Progenitor cell of endocrine pancreas (in vitro differentiated cells): ENCODE results near the gene GMIP. TPM values are rescaled to one million over a fixed set of nuclear protein-coding genes. Genes with fewer than 3 reads are reported as not detected.

Experiments
- DNase-seq: peaks from one replicate; pipeline ENCODE4 v3.0.0; 2021; ENCODE audit warnings: low spot score; ENCODE audit not compliant: unreplicated experiment
- H3K27ac Mint-ChIP-seq: 2 replicates; pipeline ENCODE4 v1.8.0; 2021; ENCODE audit warnings: mild to moderate bottlenecking, moderate library complexity, mixed read lengths
- H3K27me3 Mint-ChIP-seq: 2 replicates; pipeline ENCODE4 v1.8.0; 2021; ENCODE audit warnings: mixed read lengths
- H3K36me3 Mint-ChIP-seq: 2 replicates; pipeline ENCODE4 v1.8.0; 2022; ENCODE audit warnings: mixed read lengths; ENCODE audit not compliant: insufficient read depth
- H3K4me1 Mint-ChIP-seq: 2 replicates; pipeline ENCODE4 v1.8.0; 2021; ENCODE audit warnings: low read depth, mixed read lengths
- H3K4me3 Mint-ChIP-seq: 2 replicates; pipeline ENCODE4 v1.8.0; 2021; ENCODE audit warnings: low read depth, mild to moderate bottlenecking, moderate library complexity, mixed read lengths
- H3K9me3 Mint-ChIP-seq: 2 replicates; pipeline ENCODE4 v1.8.0; 2021; ENCODE audit warnings: low read depth, mixed read lengths
- total RNA-seq: library from RNA; stranded (reverse); gene quantifications from 2 replicates; pipeline ENCODE4 v1.2.1, GENCODE V29; 2021
- TF ChIP-seq, protein P1 (sequence below): fragments of 200-600 bp; sonication (generic); IDR thresholded peaks from one replicate; pipeline ENCODE4 v1.5.0; 2021; ENCODE audit warnings: antibody characterized with exemption, mild to moderate bottlenecking; ENCODE audit not compliant: unreplicated experiment

GMIP gene
- total RNA-seq, 1 donor from 2014 or later, result 30.5 TPM

GRCh38 chr19:19627621-19628500 lies 15.6 kb downstream of the GMIP start, which contains the start of gene LPAR2:
LPAR2 (minus strand) TSS chr19:19628220; CDS start chr19:19627275, 945 bp downstream.
- Mint-ChIP-seq H3K4me1 (peaks cover 17% of the 10 kb centered on the region), H3K27me3 (no peaks in the 10 kb centered on the region), H3K9me3 (no peaks in the 10 kb centered on the region), H3K4me3 (peak within 1 kb of the TSS; percentile 86), H3K27ac (peak within 1 kb of the TSS; percentile 98), H3K36me3 (peaks cover 19% of the 10 kb centered on the region)
- peak; percentile 71 for DNase-seq
- TF ChIP-seq, protein P1, sequence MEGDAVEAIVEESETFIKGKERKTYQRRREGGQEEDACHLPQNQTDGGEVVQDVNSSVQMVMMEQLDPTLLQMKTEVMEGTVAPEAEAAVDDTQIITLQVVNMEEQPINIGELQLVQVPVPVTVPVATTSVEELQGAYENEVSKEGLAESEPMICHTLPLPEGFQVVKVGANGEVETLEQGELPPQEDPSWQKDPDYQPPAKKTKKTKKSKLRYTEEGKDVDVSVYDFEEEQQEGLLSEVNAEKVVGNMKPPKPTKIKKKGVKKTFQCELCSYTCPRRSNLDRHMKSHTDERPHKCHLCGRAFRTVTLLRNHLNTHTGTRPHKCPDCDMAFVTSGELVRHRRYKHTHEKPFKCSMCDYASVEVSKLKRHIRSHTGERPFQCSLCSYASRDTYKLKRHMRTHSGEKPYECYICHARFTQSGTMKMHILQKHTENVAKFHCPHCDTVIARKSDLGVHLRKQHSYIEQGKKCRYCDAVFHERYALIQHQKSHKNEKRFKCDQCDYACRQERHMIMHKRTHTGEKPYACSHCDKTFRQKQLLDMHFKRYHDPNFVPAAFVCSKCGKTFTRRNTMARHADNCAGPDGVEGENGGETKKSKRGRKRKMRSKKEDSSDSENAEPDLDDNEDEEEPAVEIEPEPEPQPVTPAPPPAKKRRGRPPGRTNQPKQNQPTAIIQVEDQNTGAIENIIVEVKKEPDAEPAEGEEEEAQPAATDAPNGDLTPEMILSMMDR, result peak; percentile 27

DNA sequence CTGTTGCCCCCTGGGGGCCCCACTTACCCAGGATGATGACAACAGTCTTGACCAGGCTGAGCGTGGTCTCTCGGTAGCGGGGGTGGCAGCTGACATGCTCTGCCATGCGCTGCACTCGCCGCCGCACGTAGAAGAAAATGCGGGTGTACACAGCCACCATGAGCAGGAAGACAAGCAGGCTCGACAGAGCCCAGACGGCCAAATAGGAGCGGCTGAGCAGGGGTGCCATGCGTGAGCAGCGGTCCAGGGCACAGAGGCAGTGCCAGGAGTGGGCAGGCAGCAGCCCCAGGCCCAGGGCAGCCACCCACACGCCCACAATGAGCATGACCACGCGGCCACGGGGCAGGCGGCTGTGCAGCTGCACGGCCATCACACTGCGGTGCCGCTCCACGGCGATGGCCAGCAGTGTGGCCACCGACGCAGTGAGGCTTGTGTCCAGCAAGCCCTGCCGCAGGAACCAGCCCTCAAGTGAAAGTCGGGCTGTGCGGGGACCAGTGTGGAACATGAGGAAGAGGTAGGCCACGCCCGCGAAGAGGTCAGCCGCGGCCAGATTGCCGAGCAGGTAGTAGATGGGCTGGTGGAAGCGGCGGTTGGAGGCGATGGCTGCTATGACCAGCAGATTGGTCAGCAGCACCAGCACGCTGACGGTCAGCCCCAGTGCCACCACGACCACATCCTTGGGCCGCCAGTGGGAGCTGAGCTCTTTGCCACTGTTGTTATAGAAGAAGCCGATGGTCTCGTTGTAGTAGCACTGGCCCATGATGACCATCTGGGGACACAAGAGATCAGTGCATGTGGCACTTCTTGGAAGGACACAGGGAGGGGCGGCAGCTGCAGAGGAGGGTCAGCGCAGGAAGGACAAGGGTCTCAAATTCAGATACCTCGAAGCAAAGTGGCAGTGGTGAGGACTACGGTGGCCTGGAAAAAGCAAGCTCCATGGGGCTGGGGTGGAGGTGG lies 16.7 kb downstream of the GMIP start:
- H3K27ac Mint-ChIP-seq, result peak overlapping the region; percentile 96
- peaks cover 21% of the 10 kb centered on the region for H3K36me3 Mint-ChIP-seq
- no peaks in the 10 kb centered on the region for H3K9me3 Mint-ChIP-seq
- H3K27me3 Mint-ChIP-seq, result no peaks in the 10 kb centered on the region
- H3K4me3 Mint-ChIP-seq, result peak overlapping the region; percentile 86
- TF ChIP-seq, protein P1, result no peak
- DNase-seq, result no peak
- H3K4me1 Mint-ChIP-seq, result peaks cover 17% of the 10 kb centered on the region

DNA sequence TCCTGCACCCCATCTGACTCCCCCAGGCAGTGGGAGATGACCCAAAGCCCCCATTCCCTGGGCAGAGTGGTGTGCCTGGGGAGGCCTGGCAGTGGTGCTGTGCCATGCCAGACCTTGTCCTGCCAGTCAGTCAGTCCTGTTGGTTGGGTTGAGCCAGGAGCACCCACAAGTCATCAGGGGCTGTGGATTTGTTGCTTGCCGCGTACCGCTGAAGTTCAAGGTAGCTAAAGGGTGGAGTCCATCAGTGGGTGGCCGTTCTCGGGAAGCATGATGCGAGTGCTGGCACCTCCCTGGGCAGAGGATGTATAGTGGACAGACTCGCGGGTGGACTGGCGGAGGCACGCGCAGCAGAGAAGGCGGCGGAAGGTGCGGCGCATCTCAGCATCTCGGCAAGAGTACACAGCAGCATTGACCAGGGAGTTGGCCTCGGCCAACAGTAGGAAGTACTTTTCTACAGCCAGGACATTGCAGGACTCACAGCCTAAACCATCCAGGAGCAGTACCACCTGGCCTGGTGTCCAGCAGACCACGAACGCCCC lies 19.4 kb downstream of the GMIP start:
- H3K36me3 Mint-ChIP-seq, result peaks cover 23% of the 10 kb centered on the region
- H3K27ac Mint-ChIP-seq, result no peak overlapping the region
- no peaks in the 10 kb centered on the region for H3K27me3 Mint-ChIP-seq
- peaks cover 23% of the 10 kb centered on the region for H3K4me1 Mint-ChIP-seq
- TF ChIP-seq, protein P1, result no peak
- H3K9me3 Mint-ChIP-seq, result no peaks in the 10 kb centered on the region
- no peak overlapping the region for H3K4me3 Mint-ChIP-seq
- DNase-seq, result no peak

- Mint-ChIP-seq H3K27me3 (no peaks in the 10 kb centered on the region), H3K36me3 (peaks cover 20% of the 10 kb centered on the region), H3K4me3 (no peak overlapping the region), H3K4me1 (peaks cover 25% of the 10 kb centered on the region), H3K9me3 (no peaks in the 10 kb centered on the region), H3K27ac (no peak overlapping the region)
- DNase-seq, result no peak
- TF ChIP-seq, protein P1, result no peak
These were observed 20.1 kb downstream of the GMIP start for GRCh38 chr19:19623383-19623782.

- H3K4me1 Mint-ChIP-seq, result peaks cover 11% of the 10 kb centered on the region
- TF ChIP-seq, protein P1, result no peak
- no peaks in the 10 kb centered on the region for H3K9me3 Mint-ChIP-seq
- H3K27ac Mint-ChIP-seq, result no peak overlapping the region
- no peak overlapping the region for H3K4me3 Mint-ChIP-seq
- H3K36me3 Mint-ChIP-seq, result peaks cover 16% of the 10 kb centered on the region
- peaks cover 10% of the 10 kb centered on the region for H3K27me3 Mint-ChIP-seq
- no peak for DNase-seq
These were observed 23.6 kb downstream of the GMIP start for GRCh38 chr19:19619849-19620210.
